H1 (cell line): Measurements from ENCODE around the gene PAQR4. TPM values are rescaled to one million over a fixed set of nuclear protein-coding genes. Genes with fewer than 3 reads are reported as not detected.

Source experiments
- CTCF ChIA-PET: fragments of 300-600 bp; sonication (Branson Sonifier 250); formaldehyde crosslinking; loops from one replicate; lab custom pipeline; 2021; ENCODE audit not compliant: partially characterized antibody; lab: Charles Lee
- POLR2A ChIA-PET: fragments of 300-600 bp; sonication (Branson Sonifier 250); formaldehyde crosslinking; loops from one replicate; lab custom pipeline; 2021; ENCODE audit warnings: inconsistent platforms; ENCODE audit not compliant: partially characterized antibody; lab: Charles Lee
- DNase-seq, 2 experiments: peaks; one replicate each; pipeline versions ENCODE4 v3.0.0 to v3.0.0-alpha.2; 2010 to 2022; ENCODE audit warnings: low spot score in 2 of 2, low read depth in 1 of 2, mixed read lengths in 1 of 2
- FAIRE-seq: peaks from 2 replicates; lab custom pipeline; 2011; peaks lifted over from hg19 to GRCh38; lab: Jason Lieb, UNC
- H2AFZ ChIP-seq: 2 replicates; pipeline ENCODE4 v1.8.1; 2012; ENCODE audit warnings: low read length, inconsistent platforms
- H2AK5ac ChIP-seq: 2 replicates; pipeline ENCODE4 v1.6.1; 2013; ENCODE audit warnings: low read depth, low read length
- H2BK120ac ChIP-seq: replicated peaks from 2 replicates; pipeline ENCODE3; 2013; ENCODE audit warnings: low read depth, low read length, inconsistent platforms
- H2BK12ac ChIP-seq: 2 replicates; pipeline ENCODE4 v1.6.1; 2013; ENCODE audit warnings: low read depth, low read length
- H2BK15ac ChIP-seq: 2 replicates; pipeline ENCODE4 v1.6.1; 2013; ENCODE audit warnings: low read length
- H2BK20ac ChIP-seq: 2 replicates; pipeline ENCODE4 v1.6.1; 2013; ENCODE audit warnings: low read length
- H2BK5ac ChIP-seq: 2 replicates; pipeline ENCODE4 v1.6.1; 2013; ENCODE audit warnings: low read depth, low read length
- H3K14ac ChIP-seq: 2 replicates; pipeline ENCODE4 v1.6.1; 2013; ENCODE audit warnings: inconsistent platforms; ENCODE audit not compliant: insufficient read length
- H3K18ac ChIP-seq: 2 replicates; pipeline ENCODE4 v1.6.1; 2013; ENCODE audit warnings: low read length; ENCODE audit errors: extremely low read depth
- H3K23ac ChIP-seq: 2 replicates; pipeline ENCODE4 v1.6.1; 2013; ENCODE audit warnings: inconsistent platforms; ENCODE audit not compliant: insufficient read length
- H3K23me2 ChIP-seq: 2 replicates; pipeline ENCODE4 v1.6.1; 2013; ENCODE audit warnings: low read depth, low read length
- H3K27ac ChIP-seq: 2 replicates; pipeline ENCODE4 v1.6.1; 2011; ENCODE audit warnings: low read depth, low read length, inconsistent platforms
- H3K27me3 ChIP-seq, 4 experiments: replicated peaks in 1 of 4; 1 replicate in 1 of 4; 2 replicates in 3 of 4; pipeline versions ENCODE4 v1.6.1 to v1.8.1; 2011 to 2013; ENCODE audit warnings: low read length in 3 of 4, mild to moderate bottlenecking in 3 of 4, inconsistent platforms in 2 of 4, mixed read lengths in 2 of 4, moderate library complexity in 1 of 4; ENCODE audit not compliant: control insufficient read depth in 3 of 4, insufficient read depth in 3 of 4; ENCODE audit errors: extremely low read depth in 1 of 4
- H3K36me3 ChIP-seq, 4 experiments: 2 replicates each; pipeline versions ENCODE4 v1.6.1 to v1.8.1; 2011 to 2013; ENCODE audit warnings: mild to moderate bottlenecking in 4 of 4, low read length in 3 of 4, moderate library complexity in 2 of 4, control low read depth in 1 of 4, inconsistent platforms in 1 of 4; ENCODE audit not compliant: insufficient read depth in 4 of 4, control insufficient read depth in 2 of 4
- H3K4ac ChIP-seq: replicated peaks from 2 replicates; pipeline ENCODE3; 2013; ENCODE audit warnings: low read length, low read depth, mixed read lengths, inconsistent platforms; ENCODE audit not compliant: insufficient read length
- H3K4me1 ChIP-seq, 4 experiments: replicated peaks in 1 of 4; 1 replicate in 1 of 4; 2 replicates in 3 of 4; pipeline versions ENCODE4 v1.6.1 to v1.8.1; 2011 to 2013; ENCODE audit warnings: low read length in 3 of 4, inconsistent platforms in 2 of 4, mixed read lengths in 1 of 4; ENCODE audit not compliant: insufficient read depth in 4 of 4, control insufficient read depth in 3 of 4
- H3K4me2 ChIP-seq, 2 experiments: 2 replicates each; pipeline versions ENCODE4 v1.6.1 to v1.8.1; 2011 to 2013; ENCODE audit warnings: low read depth in 2 of 2, low read length in 2 of 2, control low read depth in 1 of 2, inconsistent platforms in 1 of 2, mild to moderate bottlenecking in 1 of 2; ENCODE audit not compliant: insufficient read depth in 1 of 2
- H3K4me3 ChIP-seq, 4 experiments: fragments of 200-600, 300-600 bp in 1 of 4; sonication (generic), shearing (Covaris generic), sonication (Bioruptor Twin) in 1 of 4; 2 replicates each; pipeline versions ENCODE4 v1.5.1 to v1.8.1; 2011 to 2016; ENCODE audit warnings: low read length in 4 of 4, low read depth in 3 of 4, control low read depth in 2 of 4, inconsistent platforms in 2 of 4, mild to moderate bottlenecking in 2 of 4, mixed read lengths in 1 of 4, moderate library complexity in 1 of 4; ENCODE audit not compliant: insufficient read depth in 2 of 4; ENCODE audit errors: extremely low read depth in 1 of 4
- H3K56ac ChIP-seq: replicated peaks from 2 replicates; pipeline ENCODE3; 2013; ENCODE audit warnings: low read depth, mild to moderate bottlenecking, mixed read lengths, low read length, inconsistent platforms; ENCODE audit not compliant: insufficient read length
- H3K79me1 ChIP-seq: 2 replicates; pipeline ENCODE4 v1.6.1; 2013; ENCODE audit warnings: low read depth, low read length, control low read depth
- H3K79me2 ChIP-seq, 2 experiments: 2 replicates each; pipeline versions ENCODE4 v1.6.1 to v1.8.1; 2012 to 2013; ENCODE audit warnings: low read length in 2 of 2, mild to moderate bottlenecking in 2 of 2, inconsistent platforms in 1 of 2; ENCODE audit not compliant: insufficient read depth in 2 of 2, control insufficient read depth in 1 of 2
- H3K9ac ChIP-seq, 4 experiments: replicated peaks in 1 of 4; 1 replicate in 1 of 4; 2 replicates in 3 of 4; pipeline versions ENCODE4 v1.6.1 to v1.8.1; 2011 to 2013; ENCODE audit warnings: low read depth in 3 of 4, low read length in 3 of 4, control low read depth in 2 of 4, mild to moderate bottlenecking in 2 of 4, moderate library complexity in 2 of 4, inconsistent platforms in 1 of 4; ENCODE audit errors: extremely low read depth in 1 of 4
- H3K9me3 ChIP-seq, 2 experiments: 2 replicates each; pipeline versions ENCODE4 v1.6.1 to v1.8.1; 2012 to 2013; ENCODE audit warnings: mild to moderate bottlenecking in 2 of 2, moderate library complexity in 2 of 2, control low read depth in 1 of 2, inconsistent platforms in 1 of 2, low read depth in 1 of 2, low read length in 1 of 2, mixed read lengths in 1 of 2; ENCODE audit not compliant: insufficient read depth in 2 of 2
- H4K20me1 ChIP-seq, 2 experiments: replicated peaks in 1 of 2; 2 replicates each; pipeline versions ENCODE3 to v1.8.1; 2011 to 2013; ENCODE audit warnings: inconsistent platforms in 2 of 2, low read length in 2 of 2, mild to moderate bottlenecking in 1 of 2; ENCODE audit not compliant: insufficient read depth in 2 of 2, control insufficient read depth in 1 of 2
- H4K5ac ChIP-seq: 2 replicates; pipeline ENCODE4 v1.6.1; 2013; ENCODE audit warnings: low read length, low read depth, mixed read lengths, inconsistent platforms; ENCODE audit not compliant: insufficient read length
- H4K8ac ChIP-seq: 2 replicates; pipeline ENCODE4 v1.8.0; 2013; ENCODE audit warnings: mild to moderate bottlenecking, moderate library complexity, low read length, inconsistent platforms; ENCODE audit not compliant: insufficient read depth; ENCODE audit errors: extremely low read depth
- H4K91ac ChIP-seq: replicated peaks from 2 replicates; pipeline ENCODE3; 2013; ENCODE audit warnings: low read length, mixed read lengths, inconsistent platforms; ENCODE audit not compliant: insufficient read length
- CBX8 ChIP-seq: fragments of 300-800, 300-1000 bp; sonication (generic); IDR thresholded peaks from 2 replicates; pipeline ENCODE4 v1.7.1; 2016; ENCODE audit warnings: low read depth, low read length, borderline replicate concordance
- CEBPB ChIP-seq: IDR thresholded peaks from 2 replicates; pipeline ENCODE4 v1.6.1; 2012; ENCODE audit warnings: low read depth, low read length
- GTF2F1 ChIP-seq: IDR thresholded peaks from 2 replicates; pipeline ENCODE4 v1.6.1; 2012; ENCODE audit warnings: low read depth, low read length, improper control_type of control experiment, borderline replicate concordance
- RBBP5 ChIP-seq: IDR thresholded peaks from 2 replicates; pipeline ENCODE4 v1.7.1; 2012; ENCODE audit warnings: low read depth, mild to moderate bottlenecking, inconsistent platforms, low read length, moderate library complexity, borderline replicate concordance
- RNF2 ChIP-seq: fragments of 200-900, 300-1000 bp; sonication (generic); IDR thresholded peaks from 2 replicates; pipeline ENCODE4 v1.7.1; 2016; ENCODE audit warnings: borderline replicate concordance, low read depth, mild to moderate bottlenecking, antibody characterized with exemption, low read length; ENCODE audit not compliant: poor library complexity, severe bottlenecking; ENCODE audit errors: missing control alignments
- SIRT6 ChIP-seq: IDR thresholded peaks from one replicate; pipeline ENCODE4 v1.7.1; 2012; ENCODE audit warnings: low read length, inconsistent platforms
- SP1 ChIP-seq: IDR thresholded peaks from 2 replicates; pipeline ENCODE4 v1.6.1; 2011; ENCODE audit warnings: low read depth, low read length
- TBP ChIP-seq: IDR thresholded peaks from 2 replicates; pipeline ENCODE4 v1.6.1; 2011; ENCODE audit warnings: low read depth, low read length, improper control_type of control experiment
- YY1 ChIP-seq: IDR thresholded peaks from 2 replicates; pipeline ENCODE4 v1.6.1; 2011; ENCODE audit warnings: low read depth, mild to moderate bottlenecking, low read length
- WGBS, 2 experiments: shearing (Covaris generic) in 1 of 2; methylation state at CpG; one replicate each; pipeline versions ENCODE4 v1.1.6 to v1.1.7; 2013 to 2015; ENCODE audit warnings: low lambda C conversion rate in 2 of 2, mixed read lengths in 2 of 2, inconsistent platforms in 1 of 2, low coverage in 1 of 2, missing lambda C conversion rate in 1 of 2; ENCODE audit not compliant: insufficient replicate concordance in 2 of 2, insufficient coverage in 1 of 2, insufficient read length in 1 of 2; ENCODE audit errors: extremely low coverage in 1 of 2, missing lambda C conversion rate in 1 of 2; 5-methylcytosine and 5-hydroxymethylcytosine counted together
- polyA plus RNA-seq, 7 experiments: library from polyadenylated mRNA; depleted of rRNA in 3 of 7; stranded (reverse) in 5 of 7; unstranded in 2 of 7; fragments of >200 nt in 5 of 7; fragments of 200-250 nt in 2 of 7; gene quantifications; 1 replicate in 5 of 7; 2 replicates in 1 of 7; 4 replicates in 1 of 7; pipeline versions ENCODE4 v1.2.1 to v1.2.3, GENCODE V29; 2011 to 2013; ENCODE audit warnings: missing spikeins in 2 of 7, mixed read lengths in 2 of 7
- total RNA-seq: library from RNA; stranded (reverse); fragmentation: NEBNext Ultra II Directional; extraction: Animal tissue kit (Norgen Biotek cat#: 25700); gene quantifications from 2 replicates; pipeline ENCODE4 v1.2.1, GENCODE V29; 2021
- TF ChIP-seq, protein P1 (sequence below), 3 experiments: IDR thresholded peaks; 1 replicate in 2 of 3; 2 replicates in 1 of 3; pipeline versions ENCODE4 v1.5.1 to v1.6.1; 2011; ENCODE audit warnings: low read length in 3 of 3, mild to moderate bottlenecking in 3 of 3, inconsistent platforms in 2 of 3, low read depth in 1 of 3, moderate library complexity in 1 of 3; ENCODE audit not compliant: insufficient read depth in 1 of 3; ENCODE audit errors: control extremely low read depth in 1 of 3

Gene PAQR4
- total and polyA plus RNA-seq, 2 of the 8 experiments (the other 6 are each of a cell fraction or from before 2014, with no cell fraction given) = 28.2 to 34.6 TPM

DNA sequence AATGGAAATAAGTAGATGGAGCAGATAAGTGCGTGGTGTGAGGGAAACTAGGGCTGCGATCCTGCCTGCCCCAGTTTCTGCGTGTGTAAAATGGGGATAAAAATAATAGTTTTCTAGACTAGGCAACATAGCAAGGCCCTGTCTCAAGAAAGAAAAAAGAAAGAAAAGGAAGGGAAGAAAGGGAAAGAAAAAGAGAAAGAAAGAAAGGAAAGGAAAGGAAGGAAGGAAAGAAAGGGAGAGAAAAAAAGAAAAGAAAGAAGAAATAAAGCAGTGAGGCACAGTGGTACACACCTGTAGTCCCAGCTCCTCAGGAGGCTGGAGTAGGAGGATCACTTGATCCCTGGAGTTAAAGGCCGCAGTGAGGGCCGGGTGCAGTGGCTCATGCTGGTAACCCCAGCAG is 13.3 kb downstream of the PAQR4 start:
- H3K9ac ChIP-seq = no peak overlapping the region
- no peak overlapping the region for H2BK20ac ChIP-seq
- no peak overlapping the region for H3K23ac ChIP-seq
- 81% methylated on average over 5 of the region's 5 CpGs; no CpG with 5 or more reads in 1 of the 2 experiments for WGBS, 2 experiments
- POLR2A ChIA-PET = interaction anchor here (1.1 to 25.4 kb wide), 8 partner anchors 9 to 43 kb away, joined by 5 to 455 read pairs (median 28); partner anchors contain the start of genes CLDN6, HCFC1R1, KREMEN2 and PAQR4
- H2AFZ ChIP-seq = no peak overlapping the region
- peak overlapping the region; percentile 65 for H4K91ac ChIP-seq
- H3K9me3 ChIP-seq = no peaks in the 10 kb centered on the region
- H3K36me3 ChIP-seq = peaks cover 0 to 4% (median 0%) of the 10 kb centered on the region in 4 experiments; a peak in 2 of 8 replicates
- H4K5ac ChIP-seq = no peak overlapping the region
- DNase-seq = no peak
- no peak overlapping the region; a peak in 1 of 8 replicates for H3K4me3 ChIP-seq
- H3K56ac ChIP-seq = no peak overlapping the region
- no peak overlapping the region for H3K14ac ChIP-seq
- H2AK5ac ChIP-seq = peak overlapping the region; percentile 82; the same call in 1 of the 2 replicates
- peaks cover 3 to 23% (median 14%) of the 10 kb centered on the region in 4 experiments for H3K4me1 ChIP-seq
- no peak for FAIRE-seq
- H4K8ac ChIP-seq = no peak overlapping the region
- H3K4me2 ChIP-seq = peak overlapping the region in 1 of 2 experiments; percentile 38; a peak in 1 of 4 replicates
- H3K79me2 ChIP-seq = peaks cover 0 to 8% of the 10 kb centered on the region in 2 experiments; a peak in 2 of 4 replicates
- CTCF ChIA-PET = interaction anchor here (0.8 to 3.7 kb wide), 21 partner anchors 9 to 76 kb away, joined by 3 to 27 read pairs (median 5); no protein-coding TSS in a partner anchor
- H4K20me1 ChIP-seq = peaks cover 5 to 14% of the 10 kb centered on the region in 2 experiments
- no peak overlapping the region for H2BK12ac ChIP-seq
- no peak overlapping the region for H2BK5ac ChIP-seq
- no peak overlapping the region for H3K4ac ChIP-seq
- peaks cover 4% of the 10 kb centered on the region for H3K79me1 ChIP-seq
- peaks cover 12% of the 10 kb centered on the region; the same call in 1 of the 2 replicates for H3K23me2 ChIP-seq
- no peak overlapping the region; the same call in 1 of the 2 replicates for H3K18ac ChIP-seq
- no peaks in the 10 kb centered on the region; a peak in 1 of 7 replicates for H3K27me3 ChIP-seq
- H2BK15ac ChIP-seq = no peak overlapping the region
- H3K27ac ChIP-seq = no peak overlapping the region
- peak overlapping the region; percentile 68 for H2BK120ac ChIP-seq
- TF ChIP-seq SP1 (no peak), SIRT6 (no peak), CBX8 (no peak), CEBPB (no peak), TBP (no peak), YY1 (no peak), RBBP5 (no peak), GTF2F1 (no peak), RNF2 (no peak)
- TF ChIP-seq, protein P1, sequence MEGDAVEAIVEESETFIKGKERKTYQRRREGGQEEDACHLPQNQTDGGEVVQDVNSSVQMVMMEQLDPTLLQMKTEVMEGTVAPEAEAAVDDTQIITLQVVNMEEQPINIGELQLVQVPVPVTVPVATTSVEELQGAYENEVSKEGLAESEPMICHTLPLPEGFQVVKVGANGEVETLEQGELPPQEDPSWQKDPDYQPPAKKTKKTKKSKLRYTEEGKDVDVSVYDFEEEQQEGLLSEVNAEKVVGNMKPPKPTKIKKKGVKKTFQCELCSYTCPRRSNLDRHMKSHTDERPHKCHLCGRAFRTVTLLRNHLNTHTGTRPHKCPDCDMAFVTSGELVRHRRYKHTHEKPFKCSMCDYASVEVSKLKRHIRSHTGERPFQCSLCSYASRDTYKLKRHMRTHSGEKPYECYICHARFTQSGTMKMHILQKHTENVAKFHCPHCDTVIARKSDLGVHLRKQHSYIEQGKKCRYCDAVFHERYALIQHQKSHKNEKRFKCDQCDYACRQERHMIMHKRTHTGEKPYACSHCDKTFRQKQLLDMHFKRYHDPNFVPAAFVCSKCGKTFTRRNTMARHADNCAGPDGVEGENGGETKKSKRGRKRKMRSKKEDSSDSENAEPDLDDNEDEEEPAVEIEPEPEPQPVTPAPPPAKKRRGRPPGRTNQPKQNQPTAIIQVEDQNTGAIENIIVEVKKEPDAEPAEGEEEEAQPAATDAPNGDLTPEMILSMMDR (IDR thresholded peaks at IDR 0.05; ENCODE audit: control extremely low read depth in 1 of 3, insufficient read depth in 1 of 3, low read depth in 1 of 3, low read length in 3 of 3) = no peak
